ENCODE data around the gene MAP1LC3B2. TPM values are rescaled to one million over a fixed set of nuclear protein-coding genes. Genes with fewer than 3 reads are reported as not detected.

The MAP1LC3B2 gene
- total RNA-seq, 1 experiment from 2014 or later: 0.97 TPM

GRCh38 chr12:116533343-116534251 lies 25.6 kb upstream of the MAP1LC3B2 start:
- TF ChIP-seq CTCF (IDR thresholded peaks at IDR 0.05; ENCODE audit: unreplicated experiment): no peak
- Mint-ChIP-seq H3K9me3 (ENCODE audit: low read depth, unreplicated experiment) (no peaks in the 10 kb centered on the region), H3K27me3 (ENCODE audit: unreplicated experiment) (peaks cover 23% of the 10 kb centered on the region), H3K36me3 (ENCODE audit: insufficient read depth, unreplicated experiment) (peaks cover 17% of the 10 kb centered on the region), H3K4me1 (ENCODE audit: low read depth, unreplicated experiment) (peaks cover 15% of the 10 kb centered on the region), H3K27ac (ENCODE audit: unreplicated experiment) (no peak overlapping the region), H3K4me3 (ENCODE audit: low read depth, unreplicated experiment) (peak overlapping the region; percentile 75)
- intact Hi-C loops (cut with micrococcal nuclease; ENCODE audit: unreplicated experiment): no loop called here
- DNase-seq: peak; percentile 77
- BruUV-seq (replicated peaks): no TSS peak
- CTCF ChIA-PET: interaction anchor here (0.6 to 1.6 kb wide), 3 partner anchors 24 to 106 kb away, joined by 3 to 6 read pairs (median 5); no protein-coding TSS in a partner anchor

- intact Hi-C loops (cut with micrococcal nuclease; ENCODE audit: unreplicated experiment): no loop called here
- Mint-ChIP-seq H3K9me3 (ENCODE audit: low read depth, unreplicated experiment) (no peaks in the 10 kb centered on the region), H3K4me3 (ENCODE audit: low read depth, unreplicated experiment) (peak overlapping the region; percentile 75), H3K27ac (ENCODE audit: unreplicated experiment) (no peak overlapping the region), H3K27me3 (ENCODE audit: unreplicated experiment) (peaks cover 32% of the 10 kb centered on the region), H3K36me3 (ENCODE audit: insufficient read depth, unreplicated experiment) (peaks cover 17% of the 10 kb centered on the region), H3K4me1 (ENCODE audit: low read depth, unreplicated experiment) (peaks cover 9% of the 10 kb centered on the region)
- BruUV-seq (replicated peaks): no TSS peak
- CTCF ChIA-PET: interaction anchor here (0.7 to 1.6 kb wide), 4 partner anchors 16 to 143 kb away, joined by 3 to 6 read pairs (median 4); no protein-coding TSS in a partner anchor
- TF ChIP-seq CTCF (IDR thresholded peaks at IDR 0.05; ENCODE audit: unreplicated experiment): no peak
- DNase-seq: no peak
These were observed 24.7 kb upstream of the MAP1LC3B2 start for GRCh38 chr12:116534311-116535121.

- CTCF ChIA-PET: interaction anchor here (0.7 kb wide), 2 partner anchors 17 to 1205 kb away, joined by 4 to 6 read pairs; no protein-coding TSS in a partner anchor
- Mint-ChIP-seq H3K27ac (ENCODE audit: unreplicated experiment) (no peak overlapping the region), H3K4me1 (ENCODE audit: low read depth, unreplicated experiment) (peaks cover 9% of the 10 kb centered on the region), H3K27me3 (ENCODE audit: unreplicated experiment) (peaks cover 39% of the 10 kb centered on the region), H3K9me3 (ENCODE audit: low read depth, unreplicated experiment) (no peaks in the 10 kb centered on the region), H3K36me3 (ENCODE audit: insufficient read depth, unreplicated experiment) (peaks cover 17% of the 10 kb centered on the region), H3K4me3 (ENCODE audit: low read depth, unreplicated experiment) (peak overlapping the region; percentile 75)
- no TSS peak for BruUV-seq (replicated peaks)
- intact Hi-C loops (cut with micrococcal nuclease; ENCODE audit: unreplicated experiment): no loop called here
- no peak for DNase-seq
- TF ChIP-seq CTCF (IDR thresholded peaks at IDR 0.05; ENCODE audit: unreplicated experiment): no peak
These were observed 23.9 kb upstream of the MAP1LC3B2 start for GRCh38 chr12:116535241-116535640.

DNA sequence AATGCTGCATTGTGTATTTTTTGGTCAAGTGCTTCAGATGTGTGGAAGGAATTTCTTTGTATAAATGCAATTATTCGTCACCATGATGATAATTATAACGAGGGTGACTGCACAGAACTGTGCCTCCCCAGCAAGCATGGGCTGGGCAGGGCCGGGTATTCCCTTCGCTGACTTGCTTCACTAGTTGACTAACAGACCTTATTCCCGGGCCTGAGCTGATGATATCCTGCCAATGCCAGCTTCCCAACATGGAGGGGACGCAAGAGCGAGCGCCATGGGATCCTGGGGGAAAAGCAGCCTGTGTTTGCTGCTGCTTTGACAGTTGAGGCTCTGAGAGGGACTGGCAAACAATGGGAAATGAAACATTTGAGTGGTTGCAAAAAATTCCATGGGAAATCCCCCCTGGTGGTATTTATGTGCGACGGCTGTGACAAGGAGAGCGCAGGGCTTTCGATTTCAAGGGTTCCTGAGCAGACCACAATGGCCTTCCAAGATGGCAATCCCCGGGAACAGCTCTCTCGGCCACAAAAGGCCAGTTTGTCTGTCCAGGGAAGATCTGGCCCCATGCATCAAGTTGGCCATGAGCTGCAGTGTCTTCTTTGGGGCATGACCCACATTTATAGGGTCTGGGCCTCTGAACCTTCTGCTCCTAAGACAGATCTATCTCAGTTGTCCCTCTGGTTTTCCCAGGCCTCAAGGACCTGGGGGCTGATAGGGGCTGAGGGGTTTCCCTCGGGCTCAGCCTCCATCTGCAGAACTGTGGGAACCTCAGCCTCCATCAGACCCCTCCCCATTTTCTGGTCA lies 21.9 kb upstream of the MAP1LC3B2 start:
- TF ChIP-seq CTCF (IDR thresholded peaks at IDR 0.05; ENCODE audit: unreplicated experiment): no peak
- H3K9me3 Mint-ChIP-seq (ENCODE audit: low read depth, unreplicated experiment): no peaks in the 10 kb centered on the region
- H3K4me1 Mint-ChIP-seq (ENCODE audit: low read depth, unreplicated experiment): peaks cover 9% of the 10 kb centered on the region
- H3K36me3 Mint-ChIP-seq (ENCODE audit: insufficient read depth, unreplicated experiment): peaks cover 17% of the 10 kb centered on the region
- H3K27ac Mint-ChIP-seq (ENCODE audit: unreplicated experiment): no peak overlapping the region
- BruUV-seq (replicated peaks): no TSS peak
- CTCF ChIA-PET: interaction anchor here (0.6 kb wide), 1 partner anchor 266 kb away, joined by 3 read pairs; no protein-coding TSS in a partner anchor
- intact Hi-C loops (cut with micrococcal nuclease; ENCODE audit: unreplicated experiment): no loop called here
- no peak overlapping the region for H3K4me3 Mint-ChIP-seq (ENCODE audit: low read depth, unreplicated experiment)
- H3K27me3 Mint-ChIP-seq (ENCODE audit: unreplicated experiment): peaks cover 44% of the 10 kb centered on the region
- DNase-seq: no peak
